HepG2 (cell line): ENCODE measurements around the gene RPTOR. TPM values are rescaled to one million over a fixed set of nuclear protein-coding genes. Genes with fewer than 3 reads are reported as not detected.

Experiments
- ATAC-seq: fragments of 200-7000 bp; cut with Tn5 transposase; 3 replicates; pipeline ENCODE4 v1.9.1; 2020; ENCODE audit warnings: mild to moderate bottlenecking, moderate library complexity
- BruUV-seq: library from RNA; stranded (reverse); fragments of 400-500 nt; replicated peaks from 2 replicates; lab custom pipeline; 2021; lab: Mats Ljungman, UMichigan
- CTCF ChIA-PET: fragments of 300-600 bp; formaldehyde crosslinking; extraction: SDS; loops from one replicate; lab custom pipeline; 2021; ENCODE audit warnings: low total read pairs, inconsistent platforms, low intra/inter-chr PET ratio; lab: Yijun Ruan, JAX
- POLR2A ChIA-PET: fragments of 350-600 bp; sonication (Branson Sonifier 250); formaldehyde crosslinking; loops from one replicate; lab custom pipeline; 2020; ENCODE audit warnings: antibody characterized with exemption, inconsistent platforms; lab: Yijun Ruan, JAX
- DNase-seq: peaks from one replicate; pipeline ENCODE4 v3.0.0-alpha.2; 2015; ENCODE audit warnings: low spot score
- FAIRE-seq: peaks from 3 replicates; lab custom pipeline; 2011; peaks lifted over from hg19 to GRCh38; lab: Jason Lieb, UNC
- H2AFZ ChIP-seq: one replicate; pipeline ENCODE4 v1.6.1; 2011; ENCODE audit warnings: low read length, inconsistent platforms
- H3K27ac ChIP-seq: fragments of 300-600 bp; 3 replicates; pipeline ENCODE4 v1.8.0; 2011; ENCODE audit warnings: mixed run types, mild to moderate bottlenecking, mixed read lengths, low read length, inconsistent platforms; ENCODE audit not compliant: insufficient read depth; ENCODE audit errors: extremely low read length
- H3K27me3 ChIP-seq, 2 experiments: fragments of 200-600 bp in 1 of 2; 2 replicates in 1 of 2; 3 replicates in 1 of 2; pipeline versions ENCODE4 v1.6.0 to v1.8.0; 2011; ENCODE audit warnings: low read length in 2 of 2, mild to moderate bottlenecking in 2 of 2, moderate library complexity in 2 of 2, inconsistent platforms in 1 of 2; ENCODE audit not compliant: insufficient read depth in 2 of 2, control insufficient read depth in 1 of 2
- H3K36me3 ChIP-seq, 2 experiments: fragments of 200-600 bp in 1 of 2; replicated peaks in 1 of 2; 2 replicates in 1 of 2; 3 replicates in 1 of 2; pipeline versions ENCODE4 v1.5.1 to v1.8.0; 2011; ENCODE audit warnings: low read length in 2 of 2, inconsistent platforms in 1 of 2; ENCODE audit not compliant: insufficient read depth in 2 of 2, control insufficient read depth in 1 of 2
- H3K4me1 ChIP-seq: 2 replicates; pipeline ENCODE4 v1.5.1; 2012; ENCODE audit warnings: low read length, inconsistent platforms; ENCODE audit not compliant: insufficient read depth
- H3K4me2 ChIP-seq: 2 replicates; pipeline ENCODE4 v1.6.0; 2011; ENCODE audit warnings: low read depth, low read length, inconsistent platforms
- H3K4me3 ChIP-seq, 3 experiments: fragments of 200-600 bp in 1 of 3; sonication (generic), shearing (Covaris generic) in 1 of 3; replicated peaks in 1 of 3; 2 replicates each; pipeline ENCODE4 v1.5.1; 2011 to 2016; ENCODE audit warnings: low read length in 3 of 3, inconsistent platforms in 2 of 3, low read depth in 2 of 3, mild to moderate bottlenecking in 2 of 3, control low read depth in 1 of 3, mixed read lengths in 1 of 3; ENCODE audit not compliant: insufficient read depth in 1 of 3
- H3K79me2 ChIP-seq: one replicate; pipeline ENCODE4 v1.6.1; 2011; ENCODE audit warnings: low read length, inconsistent platforms; ENCODE audit not compliant: insufficient read depth
- H3K9ac ChIP-seq: 2 replicates; pipeline ENCODE4 v1.6.0; 2011; ENCODE audit warnings: mild to moderate bottlenecking, low read depth, low read length, inconsistent platforms; ENCODE audit not compliant: insufficient read depth
- H3K9me3 ChIP-seq: 2 replicates; pipeline ENCODE4 v1.5.1; 2012; ENCODE audit warnings: mild to moderate bottlenecking, low read length
- H4K20me1 ChIP-seq: 2 replicates; pipeline ENCODE4 v1.6.0; 2011; ENCODE audit warnings: inconsistent platforms, mild to moderate bottlenecking, low read length, moderate library complexity; ENCODE audit not compliant: insufficient read depth
- CEBPB ChIP-seq: IDR thresholded peaks from 2 replicates; pipeline ENCODE4 v1.6.1; 2011; ENCODE audit warnings: low read depth, low read length, improper control_type of control experiment, borderline replicate concordance
- ELF1 ChIP-seq: sonication (generic); formaldehyde crosslinking; IDR thresholded peaks from 2 replicates; pipeline ENCODE4 v1.4.0; 2020; ENCODE audit warnings: missing genetic modification reagents
- FOXP1 ChIP-seq, 2 experiments: fragments of 450-650 bp in 1 of 2; IDR thresholded peaks; 2 replicates each; pipeline ENCODE4 v1.6.1; 2017 to 2018; ENCODE audit warnings: antibody characterized with exemption in 1 of 2
- HIC2 ChIP-seq: sonication (generic); formaldehyde crosslinking; IDR thresholded peaks from 2 replicates; pipeline ENCODE4 v1.9.0; 2022; ENCODE audit warnings: low read depth, missing genetic modification reagents
- HOXD1 ChIP-seq: sonication (generic); formaldehyde crosslinking; IDR thresholded peaks from 2 replicates; pipeline ENCODE4 v1.5.0; 2020; ENCODE audit warnings: missing genetic modification reagents
- IKZF5 ChIP-seq: IDR thresholded peaks from 2 replicates; pipeline ENCODE4 v1.6.1; 2018; ENCODE audit warnings: missing genetic modification reagents, mild to moderate bottlenecking, missing compliant biosample characterization
- NFE2 ChIP-seq: sonication (generic); formaldehyde crosslinking; IDR thresholded peaks from 2 replicates; pipeline ENCODE4 v1.4.0; 2020; ENCODE audit warnings: missing genetic modification reagents
- PHF21A ChIP-seq: sonication (generic); formaldehyde crosslinking; IDR thresholded peaks from 2 replicates; pipeline ENCODE4 v1.5.0; 2020; ENCODE audit warnings: mild to moderate bottlenecking, missing genetic modification reagents
- POLR2AphosphoS2 ChIP-seq: IDR thresholded peaks from 2 replicates; pipeline ENCODE4 v1.6.1; 2011; ENCODE audit warnings: low read depth, low read length, improper control_type of control experiment
- POLR2AphosphoS5 ChIP-seq: IDR thresholded peaks from 2 replicates; pipeline ENCODE4 v1.6.1; 2012; ENCODE audit warnings: low read depth, low read length
- ZFP36 ChIP-seq: fragments of 150-350 bp; IDR thresholded peaks from 2 replicates; pipeline ENCODE4 v1.6.1; 2018; ENCODE audit warnings: borderline replicate concordance, low read length, low read depth; ENCODE audit not compliant: partially characterized antibody
- ZNF646 ChIP-seq: sonication (generic); formaldehyde crosslinking; IDR thresholded peaks from 2 replicates; pipeline ENCODE4 v1.9.0; 2021; ENCODE audit warnings: mild to moderate bottlenecking, missing genetic modification reagents
- ZNF784 ChIP-seq: sonication (generic); formaldehyde crosslinking; IDR thresholded peaks from 2 replicates; pipeline ENCODE4 v1.5.1; 2020; ENCODE audit warnings: missing genetic modification reagents, mild to moderate bottlenecking, borderline replicate concordance
- WGBS: methylation state at CpG from one replicate; pipeline ENCODE4 v1.1.6; 2017; ENCODE audit warnings: low lambda C conversion rate; 5-methylcytosine and 5-hydroxymethylcytosine counted together
- in situ Hi-C: cut with HindIII; loops from 2 replicates; pipeline ENCODE4 v1.10.0; 2017; ENCODE audit warnings: low pct_unique_long_range_greater_than_20kb; ENCODE audit not compliant: extremely low pct_ligation_motif_present
- intact Hi-C: fragments of 100-400 bp; cut with micrococcal nuclease; formaldehyde crosslinking; loops from one replicate; pipeline ENCODE4 v1.10.0; 2022; ENCODE audit not compliant: unreplicated experiment
- polyA plus RNA-seq, 8 experiments: library from polyadenylated mRNA; depleted of rRNA in 3 of 8; stranded (reverse) in 7 of 8; unstranded in 1 of 8; fragments of >200 nt; fragmentation: Illumina TruSeq in 4 of 8; extraction: Trizol in 4 of 8; gene quantifications; 2 replicates each; pipeline versions ENCODE4 v1.2.1 to v1.2.3, GENCODE V29; 2011 to 2016; ENCODE audit warnings: low read depth in 4 of 8, missing spikeins in 1 of 8, mixed read lengths in 1 of 8; ENCODE audit not compliant: insufficient read depth in 1 of 8
- total RNA-seq, 5 experiments: library from RNA; depleted of rRNA; stranded (reverse); fragments of >200 nt; fragmentation: Illumina TruSeq; extraction: Trizol; gene quantifications; 2 replicates each; pipeline ENCODE4 v1.2.3, GENCODE V29; 2016; ENCODE audit warnings: low read depth in 1 of 5

RPTOR gene
- total and polyA plus RNA-seq, 2 of the 13 experiments (the other 11 are each of a cell fraction or from before 2014, with no cell fraction given): 6.6 to 25.3 TPM

GRCh38 chr17:80924807-80925610 lies 380.4 kb downstream of the RPTOR start:
- H3K27ac ChIP-seq: no peak overlapping the region
- WGBS: 95% methylated on average over 34 of the region's 38 CpGs
- no peak overlapping the region for H3K9ac ChIP-seq
- ATAC-seq: no peak
- H2AFZ ChIP-seq: no peak overlapping the region
- POLR2A ChIA-PET: no interaction called here
- peaks cover under 1% of the 10 kb centered on the region; the same call in 1 of the 2 replicates for H3K4me1 ChIP-seq
- BruUV-seq: no TSS peak
- no peaks in the 10 kb centered on the region; the same call in 1 of the 2 replicates for H4K20me1 ChIP-seq
- no peak overlapping the region for H3K4me2 ChIP-seq
- H3K9me3 ChIP-seq: no peaks in the 10 kb centered on the region
- in situ Hi-C loops: no loop called here
- no peak overlapping the region for H3K4me3 ChIP-seq
- no peak for DNase-seq
- FAIRE-seq: no peak
- no peaks in the 10 kb centered on the region for H3K79me2 ChIP-seq
- H3K27me3 ChIP-seq: no peaks in the 10 kb centered on the region
- intact Hi-C loops: no loop called here
- CTCF ChIA-PET: no interaction called here
- H3K36me3 ChIP-seq: peaks cover 28 to 49% of the 10 kb centered on the region in 2 experiments; a peak in 4 of 5 replicates
- no peak for TF ChIP-seq POLR2AphosphoS2
- TF ChIP-seq ZNF646: no peak
- TF ChIP-seq HOXD1 (CRISPR knock-in tag): no peak
- TF ChIP-seq PHF21A (CRISPR knock-in tag): no peak
- TF ChIP-seq ELF1 (CRISPR knock-in tag): no peak
- no peak for TF ChIP-seq POLR2AphosphoS5
- TF ChIP-seq ZNF784 (CRISPR knock-in tag): no peak
- no peak for TF ChIP-seq CEBPB
- no peak for TF ChIP-seq IKZF5 (CRISPR knock-in tag)
- TF ChIP-seq HIC2 (CRISPR knock-in tag): no peak
- TF ChIP-seq ZFP36: no peak
- no peak for TF ChIP-seq NFE2 (CRISPR knock-in tag)
- TF ChIP-seq FOXP1 (IDR thresholded peaks at IDR 0.05): no peak
- no peak for TF ChIP-seq FOXP1 (CRISPR knock-in tag; IDR thresholded peaks at IDR 0.05)
